ENCODE results near the gene TMEM134.
A peak's percentile ranks its signal among the peaks of the same experiment; 100 is the strongest.
"Not testable (repeated sequence)": the region's sequence is repeated elsewhere in the genome, so short reads cannot be mapped to it uniquely, and the experiment has no call there.

The TMEM134 gene, protein sequence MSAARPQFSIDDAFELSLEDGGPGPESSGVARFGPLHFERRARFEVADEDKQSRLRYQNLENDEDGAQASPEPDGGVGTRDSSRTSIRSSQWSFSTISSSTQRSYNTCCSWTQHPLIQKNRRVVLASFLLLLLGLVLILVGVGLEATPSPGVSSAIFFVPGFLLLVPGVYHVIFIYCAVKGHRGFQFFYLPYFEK

DNA sequence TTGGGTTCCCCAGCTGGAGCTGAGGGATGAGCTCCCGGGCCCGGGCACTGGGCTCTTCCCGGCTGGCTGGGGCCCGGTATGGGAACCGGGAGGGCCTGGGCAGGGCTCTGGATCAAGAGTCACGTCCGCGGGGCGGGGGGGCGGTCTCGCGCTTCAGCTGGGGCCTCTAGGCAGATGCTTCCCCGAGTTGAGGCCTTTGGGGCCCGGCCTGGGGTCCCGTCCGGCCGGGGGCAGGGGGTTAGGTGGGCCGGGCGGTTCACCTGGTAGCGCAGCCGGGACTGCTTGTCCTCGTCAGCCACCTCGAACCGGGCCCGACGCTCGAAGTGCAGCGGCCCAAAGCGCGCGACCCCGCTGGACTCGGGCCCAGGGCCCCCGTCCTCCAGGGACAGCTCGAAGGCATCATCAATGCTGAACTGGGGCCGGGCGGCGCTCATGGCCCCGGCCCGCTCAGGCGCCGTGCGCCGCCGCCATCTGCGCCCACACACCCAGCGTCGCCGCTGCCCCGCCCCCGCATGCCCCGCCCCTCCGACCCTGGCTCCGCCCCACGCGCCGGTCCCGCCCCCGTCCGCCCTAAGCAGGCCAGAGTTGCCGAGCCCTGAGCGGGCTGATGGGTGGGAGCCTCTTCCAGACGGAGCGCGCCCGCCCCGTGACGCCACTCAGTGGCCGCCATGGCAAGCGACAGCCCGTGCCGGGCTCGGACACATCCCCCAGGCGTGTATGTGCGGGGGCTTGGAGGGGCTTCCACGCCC, at the start of gene TMEM134:
TMEM134 (minus strand) TSS at position 493 of the 749 bp plus-strand sequence; CDS start at position 434, 59 bp downstream.
- peak; percentile 84 to 97 for DNase-seq

DNA sequence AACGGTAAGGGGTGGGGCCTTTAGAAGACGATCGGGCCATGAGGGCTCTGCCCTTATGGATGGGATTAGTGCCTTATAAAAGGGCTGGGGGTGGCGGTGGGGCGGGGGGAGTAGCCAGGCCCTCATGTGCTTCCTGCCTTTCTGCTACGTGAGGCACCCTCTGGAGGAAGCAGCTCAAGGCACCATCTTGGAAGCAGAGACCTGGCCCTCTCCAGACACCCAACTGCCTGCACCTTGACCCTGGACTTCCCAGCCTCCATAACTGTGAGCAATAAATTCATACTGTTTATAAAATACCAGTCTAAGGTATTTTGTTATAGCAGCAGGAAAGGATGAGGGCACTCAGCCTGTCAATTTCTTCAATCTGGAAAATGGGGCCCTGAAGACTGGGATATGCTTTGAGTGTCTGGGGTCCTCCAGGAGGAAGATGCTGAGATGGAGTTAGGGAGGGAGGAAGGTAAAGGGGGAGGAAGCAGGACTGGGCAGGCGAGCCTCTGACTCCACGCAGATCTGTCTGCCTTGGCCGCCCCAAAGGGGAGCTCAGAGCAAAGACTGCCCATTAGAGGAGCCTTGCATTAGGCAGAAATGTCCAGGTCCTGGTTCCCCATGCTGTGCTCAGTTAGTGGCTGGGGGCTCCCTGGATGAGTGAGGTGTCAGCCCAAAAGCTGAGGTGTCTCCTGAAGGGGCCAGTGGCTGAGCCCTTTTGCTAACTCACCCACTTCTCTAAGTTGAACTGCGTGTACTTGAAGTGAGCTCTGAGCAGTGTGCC, 48.9 kb upstream of the TMEM134 start:
- no peak for DNase-seq

DNA sequence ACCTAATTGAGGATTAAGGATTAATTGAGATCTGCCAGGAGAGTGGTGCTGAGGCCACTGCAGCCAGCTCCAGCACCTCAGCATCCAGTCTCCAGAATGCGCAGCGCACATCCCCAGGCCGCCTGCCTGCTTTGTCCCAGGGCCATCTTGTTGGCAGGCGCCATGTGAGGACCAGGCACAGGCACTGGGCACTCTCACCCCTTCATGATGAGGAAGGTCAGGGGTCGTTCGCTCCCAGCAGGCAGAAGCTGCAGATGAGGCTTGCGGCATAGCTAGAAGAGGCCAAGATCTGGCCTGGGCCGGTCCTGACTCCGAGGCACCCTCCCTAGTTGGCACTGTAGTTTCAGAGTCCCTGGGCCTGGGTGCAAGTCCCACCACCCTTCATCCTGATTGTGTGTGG, 47.8 kb upstream of the TMEM134 start:
- no peak for DNase-seq

DNA sequence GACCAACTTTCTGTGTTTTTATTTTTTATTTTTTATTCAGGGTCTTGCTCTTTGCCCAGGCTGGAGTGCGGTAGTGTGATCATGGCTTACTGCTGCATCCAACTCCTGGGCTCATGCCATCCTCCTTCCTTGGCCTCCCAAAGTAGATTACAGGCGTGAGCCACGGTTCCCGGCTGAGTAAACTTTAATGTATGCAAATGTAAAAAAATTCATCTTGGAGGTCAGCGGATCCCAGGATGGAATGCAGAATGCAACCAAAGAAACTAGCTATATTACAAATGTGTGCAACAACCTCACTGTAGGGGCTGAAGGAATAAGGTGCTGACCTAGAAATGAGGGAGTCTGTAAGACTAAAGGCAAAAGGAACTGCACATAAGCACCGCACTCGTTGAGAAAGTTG, 45.1 kb upstream of the TMEM134 start:
- DNase-seq = no peak

DNA sequence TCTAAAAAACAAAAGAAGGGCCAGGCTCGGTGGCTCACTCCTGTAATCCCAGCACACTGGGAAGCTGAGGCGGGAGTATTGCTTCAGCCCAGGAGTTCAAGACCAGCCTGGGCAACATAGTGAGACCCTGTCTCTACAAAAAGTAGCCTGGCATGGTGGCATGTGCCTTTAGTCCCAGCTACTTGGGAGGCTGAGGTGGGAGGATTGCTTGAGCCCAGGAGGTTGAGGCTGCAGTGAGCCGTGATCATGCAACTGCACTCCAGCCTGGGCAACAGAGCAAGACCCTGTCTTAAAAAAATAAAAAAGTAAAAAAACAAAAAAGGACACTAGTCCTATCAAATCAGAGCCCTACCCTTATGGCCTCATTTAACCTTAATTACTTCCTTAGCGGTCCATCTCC, 42.5 kb upstream of the TMEM134 start:
- DNase-seq = not testable (repeated sequence)

DNA sequence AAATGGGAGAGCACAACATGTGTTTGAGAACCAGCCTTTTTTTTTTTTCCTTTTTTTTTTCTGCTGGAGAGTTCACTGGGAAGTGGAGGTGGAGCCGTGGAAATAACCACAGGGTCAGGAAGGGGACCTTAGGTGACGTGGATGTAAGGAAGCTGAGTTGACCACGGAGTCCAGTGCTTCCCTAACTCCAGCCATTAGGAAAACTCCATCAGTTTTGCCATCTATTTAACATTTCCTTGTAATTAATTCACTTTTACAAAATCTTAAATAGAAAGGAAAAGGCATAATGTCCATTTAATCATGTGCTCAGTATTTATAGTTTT, 40.9 kb upstream of the TMEM134 start:
- DNase-seq = no peak

DNA sequence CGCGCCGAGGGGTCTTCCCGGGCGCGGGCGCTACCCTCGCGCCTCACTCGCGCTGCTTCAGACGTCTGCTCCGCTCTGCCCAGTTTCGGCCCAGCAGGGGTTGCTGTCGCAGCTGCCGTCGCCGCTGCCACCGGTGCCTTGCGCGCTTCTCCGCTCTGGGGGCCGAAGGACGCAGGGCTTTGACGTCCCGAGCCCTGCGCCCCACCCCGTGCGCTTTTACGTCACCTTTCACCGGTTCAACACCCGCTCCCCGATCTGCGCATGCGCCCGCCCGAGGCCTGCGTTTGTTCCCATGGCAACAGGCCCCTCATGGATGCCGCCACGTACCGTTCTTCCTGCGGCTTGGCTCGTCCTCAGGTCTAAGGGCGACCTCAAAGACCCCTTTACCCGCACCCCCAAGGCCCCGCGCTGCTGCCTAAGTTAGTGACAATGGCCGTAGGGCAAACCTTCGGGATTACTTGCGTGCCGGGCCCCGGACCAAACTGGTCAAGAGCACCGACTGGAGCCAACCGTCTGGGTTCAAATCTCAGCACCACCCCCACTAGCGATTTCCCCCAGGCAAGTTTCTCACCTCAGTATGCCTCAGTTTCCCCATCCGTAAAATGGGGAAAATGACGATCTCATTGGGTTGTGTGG, 39.6 kb upstream of the TMEM134 start:
- DNase-seq = peak; percentile 92 to 99

DNA sequence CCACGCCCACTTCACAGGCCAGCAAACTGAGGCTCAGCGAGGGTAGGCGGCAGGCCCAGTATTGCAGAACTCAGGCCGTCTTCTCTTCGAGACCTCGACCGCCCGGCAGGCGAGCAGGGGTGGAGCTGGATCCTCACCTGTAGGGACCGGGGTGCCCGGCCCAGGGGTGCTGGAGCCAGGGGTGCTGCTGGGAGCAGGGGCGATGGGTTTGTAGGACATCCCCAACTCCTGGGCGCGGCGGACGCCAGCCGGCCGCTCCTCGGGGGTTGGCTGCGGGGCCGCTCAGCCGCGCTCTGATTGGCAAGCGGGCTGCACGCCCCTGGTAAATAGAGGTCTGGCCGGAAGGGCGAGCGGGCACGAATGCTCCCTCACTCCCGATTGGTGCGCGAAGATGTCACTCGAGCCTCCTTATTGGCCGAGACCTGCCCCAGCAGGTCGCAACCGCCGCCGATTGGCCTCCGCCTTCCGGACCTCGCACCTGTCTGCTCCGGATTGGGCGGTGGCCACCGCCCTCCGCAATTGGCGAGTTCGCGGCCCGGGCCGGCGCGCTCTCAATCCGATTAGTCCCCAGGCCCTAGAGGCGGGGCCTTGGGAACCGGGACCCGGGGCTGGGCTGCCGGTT, 38.9 kb upstream of the TMEM134 start, which contains the start of gene CDK2AP2:
CDK2AP2 (minus strand) TSS at position 299 of the 622 bp plus-strand sequence; CDS start at position 219, 80 bp downstream.
- peak; percentile 99 to 100 for DNase-seq

DNA sequence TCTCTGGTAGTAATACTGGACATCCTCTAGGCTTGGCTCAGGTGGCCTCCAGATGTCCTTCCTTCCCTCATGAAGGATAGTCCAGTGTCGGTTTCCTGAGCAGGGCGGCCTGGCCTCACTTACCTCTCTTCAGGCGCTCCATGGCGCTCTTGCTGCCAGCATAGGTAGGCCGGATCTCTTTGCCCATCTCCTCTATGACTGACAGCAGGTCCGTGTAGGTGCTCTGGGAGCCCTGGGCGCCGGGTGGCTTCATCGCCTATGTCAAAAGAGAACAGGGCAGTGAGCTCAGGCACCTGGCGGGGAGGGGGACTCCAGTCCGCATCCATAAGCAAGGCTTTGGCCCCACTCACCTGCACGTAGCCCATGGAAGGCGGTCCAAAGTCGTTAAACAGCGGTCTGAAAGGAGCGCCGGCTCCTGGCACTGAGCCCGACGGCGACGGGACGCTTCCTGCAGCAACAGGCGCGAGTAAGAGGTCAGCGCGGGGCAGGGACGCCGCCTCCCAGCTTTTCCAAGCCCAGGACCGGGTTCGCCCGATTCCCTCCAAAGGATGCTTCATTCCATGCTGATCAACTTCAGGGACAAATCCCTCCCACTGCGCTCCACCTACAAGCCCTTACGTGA, 38.3 kb upstream of the TMEM134 start:
- DNase-seq = peak in 1 of 2 experiments; percentile 64

DNA sequence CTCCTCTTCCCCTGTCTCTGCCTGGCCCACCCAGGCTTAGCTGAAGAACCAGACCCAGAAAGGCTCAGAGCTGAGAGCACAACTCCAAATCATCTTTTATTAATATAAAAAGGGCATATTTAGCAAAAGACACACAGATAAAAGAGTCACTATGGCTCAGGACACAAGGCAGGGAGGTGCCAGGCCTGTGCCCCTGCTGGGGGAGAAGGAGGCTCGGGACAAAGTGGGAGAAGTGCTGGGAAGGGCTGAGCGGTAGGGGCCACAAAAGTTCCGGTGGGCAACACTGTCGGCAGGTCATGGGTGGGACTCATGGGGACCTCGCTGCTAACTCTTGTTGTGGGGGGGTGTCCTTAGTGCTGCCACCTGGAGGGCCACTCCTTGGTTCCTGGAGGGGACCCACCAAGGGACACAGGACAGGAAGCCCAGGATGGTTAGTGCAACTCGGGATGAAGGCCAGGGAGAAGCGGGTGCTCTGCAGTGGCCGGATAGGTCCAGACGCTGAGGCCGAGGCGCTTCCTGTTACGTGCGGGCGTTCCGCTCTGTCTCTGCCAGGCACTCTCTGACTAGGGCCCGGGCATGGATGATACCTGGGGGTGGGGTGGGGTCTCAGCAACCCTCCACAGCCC, 37.5 kb upstream of the TMEM134 start:
- DNase-seq = no peak

DNA sequence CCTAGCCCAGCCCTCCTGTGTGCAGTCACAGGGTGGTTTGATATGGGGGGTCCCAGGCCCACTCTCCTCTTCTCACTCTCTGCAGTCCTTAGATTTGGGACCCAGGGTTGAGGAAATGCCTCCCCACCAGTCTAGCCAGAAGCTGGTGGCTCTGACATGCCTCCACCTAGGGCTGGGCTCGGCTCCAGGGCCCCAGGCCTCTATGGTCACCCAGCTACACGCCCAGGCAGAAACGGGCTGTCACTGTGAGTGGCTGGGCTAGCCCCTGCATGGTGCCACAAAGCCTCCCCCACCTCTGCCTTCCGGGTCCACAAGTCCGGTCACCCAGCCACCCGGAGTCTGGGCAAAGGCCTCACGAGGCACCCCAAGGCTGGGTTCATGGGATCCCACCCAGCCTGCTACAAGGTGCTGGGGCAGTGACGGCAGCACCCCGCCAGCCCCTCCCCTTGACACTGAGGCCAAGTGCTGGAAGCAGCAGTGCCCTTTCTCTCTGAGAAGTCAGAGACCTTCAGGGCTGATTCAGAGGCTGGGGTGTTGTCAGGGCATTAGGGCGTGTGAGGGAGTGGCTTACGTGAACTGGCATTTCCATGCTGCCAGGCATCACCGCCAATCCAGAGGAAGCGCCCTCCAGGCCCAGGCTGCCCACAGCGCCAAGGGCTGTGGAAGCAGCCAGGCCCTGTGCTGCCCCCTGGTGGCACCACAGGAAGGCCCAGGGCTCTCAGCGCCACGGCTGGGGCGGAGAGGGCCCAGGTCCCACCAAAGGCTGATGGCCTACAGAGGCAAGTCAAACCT, 36.8 kb upstream of the TMEM134 start:
- DNase-seq = peak; percentile 88 to 97

DNA sequence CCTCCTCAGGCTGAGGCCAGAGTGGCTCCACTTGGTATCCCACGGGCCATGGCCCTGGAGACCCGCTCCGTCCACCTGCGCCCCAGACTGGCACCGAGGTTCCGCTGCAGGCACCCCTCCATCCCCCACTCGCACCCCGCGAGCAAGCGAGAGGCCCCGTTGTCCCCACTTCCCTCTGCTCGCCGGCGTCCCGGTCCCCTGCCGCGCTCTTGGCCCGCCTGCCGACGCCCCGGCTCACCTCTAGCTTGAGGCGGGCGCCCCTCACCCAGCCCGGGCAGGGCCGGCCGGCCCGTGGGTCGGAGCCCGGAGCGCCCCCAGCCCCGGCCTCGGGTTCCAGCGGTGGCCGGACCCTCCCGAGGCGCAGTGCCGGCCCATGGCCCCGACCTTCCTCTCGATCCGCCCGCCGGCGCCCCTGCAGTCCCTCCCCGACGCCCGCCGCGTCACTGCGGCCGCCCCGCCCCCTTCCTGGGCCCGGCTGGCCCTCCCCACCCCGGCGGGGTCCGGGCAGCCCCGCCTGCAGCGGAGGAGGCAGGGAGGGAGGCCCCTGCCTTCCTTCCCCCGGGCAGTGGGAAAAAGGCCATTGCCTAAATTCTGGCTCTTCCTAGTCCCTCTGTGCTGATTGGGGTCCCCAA, 36.0 kb upstream of the TMEM134 start, which contains the start of gene PITPNM1:
PITPNM1 (minus strand) TSS at position 414 of the 632 bp plus-strand sequence. CDS start 1,183 bp downstream, outside the sequence.
- peak in 1 of 2 experiments; percentile 77 for DNase-seq

DNA sequence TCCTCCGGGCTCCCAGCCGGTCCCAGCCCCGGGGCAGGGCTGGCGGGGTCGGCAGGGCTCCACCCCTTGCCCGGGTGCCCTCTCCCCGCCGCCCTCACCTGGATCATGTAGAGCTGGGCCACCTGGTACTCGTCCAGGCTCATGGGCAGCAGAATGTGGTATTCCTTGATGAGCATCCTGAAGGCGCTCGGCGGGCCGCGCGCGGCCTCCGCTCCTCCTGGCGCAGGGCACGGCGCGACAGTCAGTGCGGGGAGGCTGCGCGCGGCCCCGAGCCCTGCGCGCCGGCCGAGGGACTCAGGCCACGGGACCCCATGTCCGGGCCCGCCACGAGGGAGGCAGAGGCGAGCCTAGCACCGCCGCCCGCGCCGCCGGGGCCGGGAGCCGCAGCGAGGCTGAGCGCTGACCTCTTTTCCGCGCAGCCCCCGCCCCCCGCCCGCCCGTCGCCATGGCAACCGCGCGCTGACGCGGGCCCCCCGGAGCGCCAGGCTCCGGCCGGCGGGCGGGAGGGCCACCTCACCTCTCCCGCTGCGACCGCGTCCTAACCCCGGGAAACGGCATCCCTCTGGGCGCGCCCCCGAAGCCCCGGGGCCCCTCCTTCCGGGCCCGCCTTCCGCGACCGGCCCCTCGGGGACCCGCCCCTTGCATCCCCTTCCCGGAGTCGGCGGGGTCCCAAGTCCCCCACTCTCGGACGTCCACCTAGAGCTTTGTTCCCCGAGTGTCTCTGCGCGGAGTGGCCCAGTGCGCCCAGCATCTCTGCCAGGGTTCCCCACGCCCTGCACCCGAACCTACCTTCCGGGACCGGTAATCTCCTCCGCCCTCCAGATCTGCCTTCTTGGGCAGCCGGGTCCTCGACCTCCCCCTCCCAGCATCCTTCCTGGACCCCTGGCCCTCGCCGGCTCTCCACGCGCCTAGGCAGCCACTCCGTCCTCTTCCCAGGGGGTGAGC, 35.2 kb upstream of the TMEM134 start:
- DNase-seq = peak in 1 of 2 experiments; percentile 59

DNA sequence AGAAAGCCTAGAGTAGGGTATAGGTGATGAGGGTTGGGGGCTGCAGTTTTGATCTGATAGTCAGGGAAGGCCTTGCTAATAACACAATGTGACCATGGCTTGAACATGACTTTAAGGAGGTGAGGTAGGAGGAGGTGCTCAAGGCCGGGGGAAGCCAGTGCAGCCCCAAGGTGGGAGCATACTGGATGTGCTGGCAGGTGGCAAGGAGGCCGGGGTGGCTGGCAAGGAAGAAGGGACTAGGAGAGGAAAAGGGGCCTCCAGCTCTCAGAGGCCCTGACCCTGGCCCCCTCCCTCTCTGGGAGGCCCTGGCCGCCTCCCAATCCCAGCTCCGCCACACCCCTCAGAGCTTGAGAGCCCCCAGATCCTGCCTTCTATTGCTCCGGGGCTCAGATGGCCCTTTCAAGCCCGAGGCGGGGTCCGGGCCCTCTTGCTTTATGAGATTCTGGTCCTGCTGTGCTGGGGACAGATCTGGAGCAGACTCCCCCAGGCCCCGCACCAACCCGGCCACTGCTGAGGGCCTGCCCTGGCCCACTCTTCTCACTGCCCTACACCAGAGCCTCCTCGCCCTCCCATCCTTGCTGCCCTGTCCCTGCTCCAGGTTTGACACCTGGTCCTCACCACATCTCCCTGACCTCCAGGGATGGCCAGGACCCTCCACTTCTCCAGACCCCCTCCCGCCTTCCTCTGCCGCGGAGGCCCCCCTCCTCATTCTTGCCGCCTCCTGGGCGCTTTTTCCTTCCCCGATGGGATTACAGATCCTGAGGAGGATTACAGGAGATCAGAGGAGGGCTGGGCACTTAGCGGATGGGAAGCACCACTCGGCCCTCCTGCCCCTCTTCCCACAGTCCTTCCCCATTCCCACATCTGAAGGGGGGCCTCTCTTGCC, 34.3 kb upstream of the TMEM134 start:
- DNase-seq = no peak

DNA sequence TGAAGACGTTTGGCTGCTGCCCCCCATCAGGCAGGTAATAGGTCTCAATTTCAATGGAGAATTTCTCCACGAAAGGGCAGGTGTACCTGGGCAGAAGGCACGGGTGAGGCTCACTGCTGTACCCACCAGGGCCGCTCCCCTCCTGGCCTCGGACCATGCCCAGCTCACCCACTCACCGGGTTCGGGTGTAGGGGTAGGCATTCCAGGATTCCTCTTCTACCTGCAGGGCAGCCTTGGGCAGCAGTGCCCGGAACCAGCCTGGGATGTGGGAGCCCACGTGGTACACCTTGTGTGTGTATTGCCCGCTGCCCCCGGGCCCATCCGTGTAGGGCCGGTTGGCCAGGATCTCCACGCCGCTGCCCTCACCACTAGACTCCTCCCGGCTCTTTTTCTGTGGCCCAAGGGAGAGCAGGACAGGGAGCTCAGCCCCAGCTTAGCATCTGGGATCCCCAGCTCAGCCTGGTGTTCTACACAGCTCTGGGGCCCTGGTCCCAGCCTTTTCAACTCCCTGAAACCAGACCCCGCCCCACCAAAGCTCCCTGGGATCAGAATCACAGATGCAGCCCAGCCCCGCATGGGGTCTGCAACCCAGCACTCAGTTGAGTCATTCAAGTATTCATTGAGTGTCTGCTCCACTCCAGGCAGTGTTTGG, 33.4 kb upstream of the TMEM134 start:
- no peak for DNase-seq

DNA sequence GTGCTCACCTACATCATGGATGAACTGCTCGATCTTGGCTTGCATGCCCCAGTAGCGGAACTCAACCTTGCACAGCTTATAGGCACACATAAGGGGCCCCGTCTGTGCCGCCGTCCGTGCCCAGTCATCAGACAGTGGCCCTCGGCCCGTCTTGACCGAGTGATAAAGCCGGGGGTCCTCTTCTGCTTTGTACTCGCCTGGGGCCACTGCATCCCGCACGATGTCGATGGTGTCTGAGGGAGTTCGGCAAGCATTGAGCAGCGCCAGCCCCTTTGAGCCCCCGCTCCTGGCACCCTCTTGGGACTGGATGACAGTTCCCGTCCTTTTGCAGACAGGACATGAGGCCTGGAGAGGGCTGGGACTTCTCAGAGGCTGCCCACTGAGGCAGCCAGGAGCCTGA, 32.8 kb upstream of the TMEM134 start:
- no peak for DNase-seq

Measured in NCI-H526 (cell line).